ENCODE results near the gene NECAB2.

DNA sequence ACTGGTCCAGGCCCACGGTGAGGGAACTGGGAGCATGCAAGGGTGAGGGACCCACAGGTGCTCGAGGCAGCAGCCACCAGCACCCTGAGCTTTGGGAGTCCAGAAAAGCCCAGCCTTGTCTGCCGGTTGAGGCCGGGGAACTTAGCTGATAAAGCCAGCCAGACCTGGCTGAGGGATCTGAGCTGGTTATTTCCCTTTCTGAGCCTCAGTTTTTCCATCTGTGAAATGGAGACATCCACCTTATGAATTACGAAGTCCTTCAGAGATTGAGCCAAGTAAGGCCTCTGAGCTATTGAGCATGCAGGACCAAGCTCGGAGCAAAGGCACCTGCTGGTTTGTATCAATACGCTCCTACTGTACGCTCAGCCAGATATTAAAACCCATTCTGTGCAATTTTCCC, 13.8 kb downstream of the NECAB2 start:
- TF ChIP-seq, protein P1, sequence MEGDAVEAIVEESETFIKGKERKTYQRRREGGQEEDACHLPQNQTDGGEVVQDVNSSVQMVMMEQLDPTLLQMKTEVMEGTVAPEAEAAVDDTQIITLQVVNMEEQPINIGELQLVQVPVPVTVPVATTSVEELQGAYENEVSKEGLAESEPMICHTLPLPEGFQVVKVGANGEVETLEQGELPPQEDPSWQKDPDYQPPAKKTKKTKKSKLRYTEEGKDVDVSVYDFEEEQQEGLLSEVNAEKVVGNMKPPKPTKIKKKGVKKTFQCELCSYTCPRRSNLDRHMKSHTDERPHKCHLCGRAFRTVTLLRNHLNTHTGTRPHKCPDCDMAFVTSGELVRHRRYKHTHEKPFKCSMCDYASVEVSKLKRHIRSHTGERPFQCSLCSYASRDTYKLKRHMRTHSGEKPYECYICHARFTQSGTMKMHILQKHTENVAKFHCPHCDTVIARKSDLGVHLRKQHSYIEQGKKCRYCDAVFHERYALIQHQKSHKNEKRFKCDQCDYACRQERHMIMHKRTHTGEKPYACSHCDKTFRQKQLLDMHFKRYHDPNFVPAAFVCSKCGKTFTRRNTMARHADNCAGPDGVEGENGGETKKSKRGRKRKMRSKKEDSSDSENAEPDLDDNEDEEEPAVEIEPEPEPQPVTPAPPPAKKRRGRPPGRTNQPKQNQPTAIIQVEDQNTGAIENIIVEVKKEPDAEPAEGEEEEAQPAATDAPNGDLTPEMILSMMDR (conservative IDR thresholded peaks at IDR 0.05; ENCODE audit: low read length): no peak
- TF ChIP-seq EZH2phosphoT487 (IDR thresholded peaks at IDR 0.05; ENCODE audit: borderline replicate concordance): no peak
